Effector memory CD8-positive, alpha-beta T cell (primary cell): ENCODE results near the gene SYN1.
"Not testable (repeated sequence)": the region's sequence is repeated elsewhere in the genome, so short reads cannot be mapped to it uniquely, and the experiment has no call there.

ENCODE experiments used
- ATAC-seq: fragments of 150-1000 bp; cut with Tn5 transposase; replicated peaks from 2 replicates; pipeline ENCODE4 v1.10.0; 2021; ENCODE audit warnings: mild to moderate bottlenecking, moderate library complexity
- DNase-seq, 3 experiments: peaks; one replicate each; pipeline ENCODE4 v3.0.0; 2021
- H3K27ac Mint-ChIP-seq, 2 donors: one replicate each; pipeline ENCODE4 v1.8.0; 2022; ENCODE audit warnings: mild to moderate bottlenecking in 2 of 2, mixed read lengths in 2 of 2, moderate library complexity in 2 of 2
- H3K27me3 Mint-ChIP-seq, 2 donors: one replicate each; pipeline ENCODE4 v1.8.0; 2022; ENCODE audit warnings: mixed read lengths in 2 of 2
- H3K36me3 Mint-ChIP-seq: one replicate; pipeline ENCODE4 v1.8.0; 2022; ENCODE audit warnings: mild to moderate bottlenecking, moderate library complexity, mixed read lengths; ENCODE audit not compliant: insufficient read depth
- H3K4me1 Mint-ChIP-seq, 2 donors: one replicate each; pipeline ENCODE4 v1.8.0; 2022; ENCODE audit warnings: low read depth in 2 of 2, mixed read lengths in 2 of 2
- H3K4me3 Mint-ChIP-seq, 2 donors: one replicate each; pipeline ENCODE4 v1.8.0; 2022; ENCODE audit warnings: mild to moderate bottlenecking in 2 of 2, mixed read lengths in 2 of 2, moderate library complexity in 2 of 2
- H3K9me3 Mint-ChIP-seq, 2 donors: one replicate each; pipeline ENCODE4 v1.8.0; 2022; ENCODE audit warnings: mixed read lengths in 2 of 2

The SYN1 gene

DNA sequence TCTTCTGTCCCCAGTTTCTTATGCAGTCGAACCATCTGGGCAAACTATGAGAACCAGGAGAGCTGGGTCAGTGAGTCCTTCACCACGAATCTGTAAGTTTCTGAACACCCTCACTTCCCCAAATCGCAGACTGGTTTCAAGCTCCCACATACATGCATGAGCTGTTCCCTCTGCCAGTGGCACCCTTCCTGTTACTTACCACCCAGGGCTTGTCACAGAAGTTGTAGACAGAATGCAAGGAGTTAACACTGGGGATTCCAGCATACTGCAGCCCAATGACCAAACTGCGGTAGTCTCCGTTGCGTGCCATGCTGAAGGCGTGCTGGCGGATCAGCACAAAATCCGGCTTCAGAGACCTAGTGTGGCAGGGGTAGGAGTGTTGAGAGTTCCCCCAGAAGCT lies 14.6 kb downstream of the SYN1 start:
- H3K9me3 Mint-ChIP-seq, result no peaks in the 10 kb centered on the region
- H3K27ac Mint-ChIP-seq, result no peak overlapping the region
- H3K27me3 Mint-ChIP-seq, result no peaks in the 10 kb centered on the region
- H3K4me1 Mint-ChIP-seq, result peaks cover 0 to 4% of the 10 kb centered on the region in 2 donors
- no peak overlapping the region for H3K4me3 Mint-ChIP-seq
- ATAC-seq (no peak), DNase-seq (no peak)
- H3K36me3 Mint-ChIP-seq, result no peaks in the 10 kb centered on the region

DNA sequence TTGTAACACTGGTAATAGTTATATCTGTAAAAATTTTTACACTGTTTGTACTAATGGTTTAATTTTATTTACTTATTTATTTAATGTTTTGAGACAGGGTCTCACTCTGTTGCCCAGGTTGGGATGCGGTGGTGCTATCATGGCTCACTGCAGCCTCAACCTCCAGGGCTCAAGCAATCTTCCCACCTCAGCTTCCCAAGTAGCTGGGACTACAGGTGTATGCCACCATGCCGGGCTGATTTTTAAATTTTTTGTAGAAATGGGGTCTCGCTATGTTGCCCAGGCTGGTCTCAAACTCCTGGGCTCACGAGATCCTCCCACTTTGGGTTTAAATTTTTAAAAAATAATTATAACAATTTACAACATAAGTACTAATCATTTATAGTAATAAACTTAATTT lies 16.5 kb downstream of the SYN1 start:
- H3K27me3 Mint-ChIP-seq, DNase-seq, H3K9me3 Mint-ChIP-seq, H3K36me3 Mint-ChIP-seq, H3K4me1 Mint-ChIP-seq, H3K4me3 Mint-ChIP-seq, H3K27ac Mint-ChIP-seq, ATAC-seq: not testable (repeated sequence)

GRCh38 chrX:47597222-47597621 lies 22.4 kb downstream of the SYN1 start:
- no peaks in the 10 kb centered on the region for H3K27me3 Mint-ChIP-seq
- DNase-seq (no peak), ATAC-seq (no peak)
- H3K9me3 Mint-ChIP-seq, result peaks cover 0 to 3% of the 10 kb centered on the region in 2 donors
- H3K4me1 Mint-ChIP-seq, result peaks cover 0 to 3% of the 10 kb centered on the region in 2 donors
- no peak overlapping the region for H3K27ac Mint-ChIP-seq
- no peak overlapping the region for H3K4me3 Mint-ChIP-seq
- no peaks in the 10 kb centered on the region for H3K36me3 Mint-ChIP-seq

GRCh38 chrX:47596256-47596655 lies 23.4 kb downstream of the SYN1 start:
- no peak overlapping the region for H3K27ac Mint-ChIP-seq
- H3K4me3 Mint-ChIP-seq, result peak overlapping the region in 1 of 2 donors; percentile 21
- no peak for ATAC-seq
- DNase-seq, result no peak
- peaks cover 0 to 3% of the 10 kb centered on the region in 2 donors for H3K9me3 Mint-ChIP-seq
- H3K4me1 Mint-ChIP-seq, result peaks cover 0 to 3% of the 10 kb centered on the region in 2 donors
- H3K36me3 Mint-ChIP-seq, result no peaks in the 10 kb centered on the region
- H3K27me3 Mint-ChIP-seq, result no peaks in the 10 kb centered on the region

DNA sequence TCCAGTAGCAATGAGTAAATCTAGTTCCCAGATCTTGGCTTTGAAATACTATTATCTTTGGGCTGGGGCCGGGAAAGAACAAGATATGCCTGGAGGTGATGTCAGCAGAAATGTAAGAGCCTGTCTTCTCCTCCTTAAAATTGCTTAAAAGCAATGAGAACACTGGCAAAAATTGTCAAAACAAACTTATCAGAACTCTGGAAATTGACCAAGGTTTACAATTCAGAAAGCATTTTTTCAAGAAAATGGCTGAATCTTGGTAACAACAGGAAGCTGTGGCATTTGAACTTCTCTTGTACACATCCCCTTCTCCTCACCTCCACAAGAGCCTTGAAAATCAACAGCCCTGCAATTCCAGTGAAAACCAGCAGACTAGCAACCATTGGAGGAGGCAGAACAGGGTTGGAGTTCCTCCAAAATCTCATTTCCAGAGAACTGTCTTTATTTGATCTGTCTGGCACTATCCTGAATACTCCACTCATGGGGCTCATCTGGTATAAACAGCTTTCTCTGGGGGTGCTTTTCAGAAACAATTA lies 23.9 kb downstream of the SYN1 start:
- Mint-ChIP-seq H3K9me3 (peaks cover 0 to 3% of the 10 kb centered on the region in 2 donors), H3K4me3 (peak overlapping the region in 1 of 2 donors; percentile 21)

GRCh38 chrX:47593522-47593921 lies 26.1 kb downstream of the SYN1 start:
- no peak overlapping the region for H3K4me3 Mint-ChIP-seq
- no peaks in the 10 kb centered on the region for H3K27me3 Mint-ChIP-seq
- DNase-seq (no peak), ATAC-seq (no peak)
- peaks cover 0 to 3% of the 10 kb centered on the region in 2 donors for H3K9me3 Mint-ChIP-seq
- no peaks in the 10 kb centered on the region for H3K36me3 Mint-ChIP-seq
- H3K4me1 Mint-ChIP-seq, result peaks cover 0 to 3% of the 10 kb centered on the region in 2 donors
- no peak overlapping the region for H3K27ac Mint-ChIP-seq

More for the DNA sequence above, 23.9 kb downstream of the SYN1 start:
- Mint-ChIP-seq H3K27me3 (no peaks in the 10 kb centered on the region), H3K4me1 (peaks cover 0 to 3% of the 10 kb centered on the region in 2 donors), H3K36me3 (no peaks in the 10 kb centered on the region), H3K27ac (no peak overlapping the region)
- no peak for ATAC-seq
- DNase-seq, result no peak

DNA sequence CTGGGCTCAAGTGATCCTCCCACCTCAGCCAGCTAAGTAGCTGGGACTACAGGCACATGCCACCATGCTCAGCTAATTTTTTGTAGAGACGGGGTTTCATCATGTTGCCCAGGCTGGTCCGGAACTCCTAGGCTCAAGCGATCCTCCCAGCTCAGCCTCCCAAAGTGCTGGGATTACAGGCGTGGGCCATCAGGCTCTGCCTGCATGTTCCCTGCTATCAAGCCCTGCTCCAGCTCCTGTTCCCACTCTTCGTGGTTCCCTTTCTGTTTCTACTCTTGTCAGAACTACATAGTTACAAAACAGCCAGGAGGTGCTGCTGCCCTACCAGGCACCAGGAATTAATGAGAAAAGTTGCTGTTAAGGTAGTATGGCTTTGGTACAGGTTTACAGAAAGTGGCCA lies 28.7 kb downstream of the SYN1 start:
- no peak overlapping the region for H3K27ac Mint-ChIP-seq
- H3K9me3 Mint-ChIP-seq, result no peaks in the 10 kb centered on the region
- no peaks in the 10 kb centered on the region for H3K36me3 Mint-ChIP-seq
- no peak for DNase-seq
- H3K27me3 Mint-ChIP-seq, result no peaks in the 10 kb centered on the region
- H3K4me1 Mint-ChIP-seq, result peaks cover 0 to 2% of the 10 kb centered on the region in 2 donors
- H3K4me3 Mint-ChIP-seq, result no peak overlapping the region
- no peak for ATAC-seq

- no peak overlapping the region for H3K27ac Mint-ChIP-seq
- H3K36me3 Mint-ChIP-seq, result peaks cover 4% of the 10 kb centered on the region
- ATAC-seq (no peak), DNase-seq (no peak)
- H3K9me3 Mint-ChIP-seq, result no peaks in the 10 kb centered on the region
- no peak overlapping the region for H3K4me3 Mint-ChIP-seq
- peaks cover 9 to 12% of the 10 kb centered on the region in 2 donors for H3K4me1 Mint-ChIP-seq
- no peaks in the 10 kb centered on the region for H3K27me3 Mint-ChIP-seq
Observed at GRCh38 chrX:47587906-47588735, 31.5 kb downstream of the SYN1 start.

- Mint-ChIP-seq H3K36me3 (peaks cover 7% of the 10 kb centered on the region), H3K27me3 (no peaks in the 10 kb centered on the region), H3K4me1 (peaks cover 16 to 17% of the 10 kb centered on the region in 2 donors), H3K4me3 (no peak overlapping the region), H3K27ac (no peak overlapping the region), H3K9me3 (no peaks in the 10 kb centered on the region)
- ATAC-seq, result no peak
- no peak for DNase-seq
Observed at GRCh38 chrX:47587091-47587891, 32.4 kb downstream of the SYN1 start.

GRCh38 chrX:47586043-47586787 lies 33.4 kb downstream of the SYN1 start:
- Mint-ChIP-seq H3K27ac (peak overlapping the region; percentile 14 to 57), H3K9me3 (no peaks in the 10 kb centered on the region)

DNA sequence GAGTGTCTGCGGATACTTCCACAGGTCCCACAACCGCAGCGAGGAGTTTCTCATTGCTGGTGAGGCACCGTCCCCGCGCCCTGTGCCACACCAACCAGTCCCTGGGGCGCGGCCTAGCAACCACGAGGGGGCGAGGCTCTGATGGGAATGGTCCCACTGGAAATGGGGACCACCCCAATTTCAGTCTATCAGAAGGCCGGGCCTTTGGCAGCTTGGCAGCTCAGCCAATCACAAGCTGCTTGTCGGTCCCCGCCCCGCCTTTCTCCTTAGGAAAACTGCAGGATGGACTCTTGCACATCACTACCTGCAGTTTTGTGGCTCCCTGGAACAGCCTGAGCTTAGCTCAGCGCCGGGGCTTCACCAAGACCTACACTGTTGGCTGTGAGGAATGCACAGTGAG lies 34.4 kb downstream of the SYN1 start:
- Mint-ChIP-seq H3K27me3 (no peaks in the 10 kb centered on the region), H3K4me1 (peaks cover 20 to 26% of the 10 kb centered on the region in 2 donors), H3K9me3 (no peaks in the 10 kb centered on the region), H3K4me3 (no peak overlapping the region), H3K27ac (no peak overlapping the region), H3K36me3 (peaks cover 11% of the 10 kb centered on the region)
- no peak for ATAC-seq
- no peak for DNase-seq

More at GRCh38 chrX:47586043-47586787, 33.4 kb downstream of the SYN1 start:
- H3K36me3 Mint-ChIP-seq, result peaks cover 11% of the 10 kb centered on the region
- no peak overlapping the region for H3K4me3 Mint-ChIP-seq
- DNase-seq, result no peak
- no peak for ATAC-seq
- H3K27me3 Mint-ChIP-seq, result no peaks in the 10 kb centered on the region
- H3K4me1 Mint-ChIP-seq, result peaks cover 20 to 26% of the 10 kb centered on the region in 2 donors

GRCh38 chrX:47584714-47585113 lies 34.9 kb downstream of the SYN1 start:
- DNase-seq (no peak), ATAC-seq (no peak)
- H3K4me3 Mint-ChIP-seq, result no peak overlapping the region
- H3K27me3 Mint-ChIP-seq, result no peaks in the 10 kb centered on the region
- H3K9me3 Mint-ChIP-seq, result no peaks in the 10 kb centered on the region
- H3K36me3 Mint-ChIP-seq, result peaks cover 11% of the 10 kb centered on the region
- H3K27ac Mint-ChIP-seq, result peak overlapping the region in 1 of 2 donors; percentile 57
- H3K4me1 Mint-ChIP-seq, result peaks cover 20 to 26% of the 10 kb centered on the region in 2 donors
